Measurements from ENCODE around the gene SLC22A3. TPM values are rescaled to one million over a fixed set of nuclear protein-coding genes. Genes with fewer than 3 reads are reported as not detected.
A peak's percentile ranks its signal among the peaks of the same experiment; 100 is the strongest.

SLC22A3 gene
- total RNA-seq, 1 experiment from 2014 or later = 4.1 TPM

DNA sequence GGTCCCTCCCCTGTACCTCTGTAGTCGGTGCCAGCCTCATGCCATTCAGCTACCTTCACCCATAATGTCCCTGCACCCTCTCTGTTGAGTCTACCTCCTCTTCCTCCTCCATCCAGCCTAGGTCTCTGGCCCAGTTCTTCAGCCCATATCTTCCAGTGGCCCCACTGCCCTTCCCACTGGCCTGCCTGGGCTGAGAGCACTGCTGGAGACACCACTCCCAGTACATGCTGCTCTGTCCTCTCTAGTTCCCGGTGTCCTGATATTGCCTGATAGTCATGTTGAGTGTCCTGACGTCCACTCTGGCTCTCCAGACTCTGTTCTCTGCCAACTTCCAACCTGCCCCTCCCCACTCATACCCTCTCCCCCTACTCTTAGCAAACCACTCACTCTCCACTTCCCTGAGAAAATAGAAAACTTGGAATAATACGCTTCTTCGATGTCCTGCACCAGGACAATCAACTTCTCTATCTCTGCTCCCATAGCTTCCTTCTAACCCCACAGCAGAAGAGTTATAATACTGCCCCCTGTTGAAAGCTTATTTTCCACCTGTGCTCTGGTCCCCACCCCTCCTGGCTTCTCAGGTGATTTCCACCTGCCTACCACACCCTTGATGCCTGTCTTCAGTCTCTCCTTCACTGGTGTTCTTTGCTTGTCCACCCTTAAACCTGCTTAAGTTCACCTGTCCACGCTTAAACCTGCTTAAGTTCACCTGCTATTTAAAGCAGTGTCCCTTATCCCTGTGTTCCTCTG, 19.8 kb downstream of the SLC22A3 start (continued):
- TF ChIP-seq, protein P1, sequence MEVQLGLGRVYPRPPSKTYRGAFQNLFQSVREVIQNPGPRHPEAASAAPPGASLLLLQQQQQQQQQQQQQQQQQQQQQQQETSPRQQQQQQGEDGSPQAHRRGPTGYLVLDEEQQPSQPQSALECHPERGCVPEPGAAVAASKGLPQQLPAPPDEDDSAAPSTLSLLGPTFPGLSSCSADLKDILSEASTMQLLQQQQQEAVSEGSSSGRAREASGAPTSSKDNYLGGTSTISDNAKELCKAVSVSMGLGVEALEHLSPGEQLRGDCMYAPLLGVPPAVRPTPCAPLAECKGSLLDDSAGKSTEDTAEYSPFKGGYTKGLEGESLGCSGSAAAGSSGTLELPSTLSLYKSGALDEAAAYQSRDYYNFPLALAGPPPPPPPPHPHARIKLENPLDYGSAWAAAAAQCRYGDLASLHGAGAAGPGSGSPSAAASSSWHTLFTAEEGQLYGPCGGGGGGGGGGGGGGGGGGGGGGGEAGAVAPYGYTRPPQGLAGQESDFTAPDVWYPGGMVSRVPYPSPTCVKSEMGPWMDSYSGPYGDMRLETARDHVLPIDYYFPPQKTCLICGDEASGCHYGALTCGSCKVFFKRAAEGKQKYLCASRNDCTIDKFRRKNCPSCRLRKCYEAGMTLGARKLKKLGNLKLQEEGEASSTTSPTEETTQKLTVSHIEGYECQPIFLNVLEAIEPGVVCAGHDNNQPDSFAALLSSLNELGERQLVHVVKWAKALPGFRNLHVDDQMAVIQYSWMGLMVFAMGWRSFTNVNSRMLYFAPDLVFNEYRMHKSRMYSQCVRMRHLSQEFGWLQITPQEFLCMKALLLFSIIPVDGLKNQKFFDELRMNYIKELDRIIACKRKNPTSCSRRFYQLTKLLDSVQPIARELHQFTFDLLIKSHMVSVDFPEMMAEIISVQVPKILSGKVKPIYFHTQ (CRISPR knock-in tag; IDR thresholded peaks at IDR 0.05) = no peak
- no peak for TF ChIP-seq ZNF671 (CRISPR knock-in tag; IDR thresholded peaks at IDR 0.05)
- TF ChIP-seq TCF7 (CRISPR knock-in tag; IDR thresholded peaks at IDR 0.05; ENCODE audit: low read depth) = no peak
- TF ChIP-seq, protein P2, sequence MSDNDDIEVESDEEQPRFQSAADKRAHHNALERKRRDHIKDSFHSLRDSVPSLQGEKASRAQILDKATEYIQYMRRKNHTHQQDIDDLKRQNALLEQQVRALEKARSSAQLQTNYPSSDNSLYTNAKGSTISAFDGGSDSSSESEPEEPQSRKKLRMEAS (CRISPR knock-in tag; IDR thresholded peaks at IDR 0.05) = no peak
- no peak for TF ChIP-seq OVOL2 (CRISPR knock-in tag; IDR thresholded peaks at IDR 0.05; ENCODE audit: borderline replicate concordance)

DNA sequence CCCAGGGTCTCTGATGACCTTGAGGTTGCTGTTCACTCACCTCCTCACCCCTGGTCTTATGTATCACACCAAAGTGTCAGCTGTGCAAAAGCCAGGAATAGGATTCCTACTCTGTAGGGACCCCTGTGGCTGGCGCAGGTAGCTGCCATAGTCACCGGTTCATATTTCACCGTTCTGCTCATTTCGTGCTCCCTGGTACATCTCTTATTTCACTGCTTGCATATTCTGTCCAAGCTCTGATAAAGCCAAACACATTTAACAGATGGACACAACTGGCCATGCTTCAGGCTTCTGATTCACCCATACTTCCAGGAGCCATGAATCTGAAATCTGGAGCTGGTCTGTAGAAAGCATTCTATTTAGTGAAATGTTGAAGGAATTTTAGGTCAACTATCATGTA, 20.5 kb downstream of the SLC22A3 start:
- TF ChIP-seq ZNF416 (CRISPR knock-in tag; IDR thresholded peaks at IDR 0.05) (no peak), ZNF138 (CRISPR knock-in tag; conservative IDR thresholded peaks at IDR 0.05) (no peak), NFATC4 (CRISPR knock-in tag; IDR thresholded peaks at IDR 0.05) (no peak), ZNF121 (CRISPR knock-in tag; IDR thresholded peaks at IDR 0.05) (no peak), FOXJ3 (CRISPR knock-in tag; IDR thresholded peaks at IDR 0.05; ENCODE audit: borderline replicate concordance) (no peak), GTF2I (CRISPR knock-in tag; conservative IDR thresholded peaks at IDR 0.05) (no peak), JAZF1 (CRISPR knock-in tag; IDR thresholded peaks at IDR 0.05) (no peak), ZNF219 (CRISPR knock-in tag; IDR thresholded peaks at IDR 0.05; ENCODE audit: borderline replicate concordance) (no peak), ZNF671 (CRISPR knock-in tag; IDR thresholded peaks at IDR 0.05) (no peak), SMAD3 (CRISPR knock-in tag; IDR thresholded peaks at IDR 0.05; ENCODE audit: borderline replicate concordance) (no peak), RELA (CRISPR knock-in tag; IDR thresholded peaks at IDR 0.05; ENCODE audit: borderline replicate concordance) (no peak), CREM (CRISPR knock-in tag; IDR thresholded peaks at IDR 0.05) (no peak)
- TF ChIP-seq, protein P3, sequence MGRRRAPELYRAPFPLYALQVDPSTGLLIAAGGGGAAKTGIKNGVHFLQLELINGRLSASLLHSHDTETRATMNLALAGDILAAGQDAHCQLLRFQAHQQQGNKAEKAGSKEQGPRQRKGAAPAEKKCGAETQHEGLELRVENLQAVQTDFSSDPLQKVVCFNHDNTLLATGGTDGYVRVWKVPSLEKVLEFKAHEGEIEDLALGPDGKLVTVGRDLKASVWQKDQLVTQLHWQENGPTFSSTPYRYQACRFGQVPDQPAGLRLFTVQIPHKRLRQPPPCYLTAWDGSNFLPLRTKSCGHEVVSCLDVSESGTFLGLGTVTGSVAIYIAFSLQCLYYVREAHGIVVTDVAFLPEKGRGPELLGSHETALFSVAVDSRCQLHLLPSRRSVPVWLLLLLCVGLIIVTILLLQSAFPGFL (CRISPR knock-in tag; IDR thresholded peaks at IDR 0.05; ENCODE audit: borderline replicate concordance) = no peak
- TF ChIP-seq, protein P4, sequence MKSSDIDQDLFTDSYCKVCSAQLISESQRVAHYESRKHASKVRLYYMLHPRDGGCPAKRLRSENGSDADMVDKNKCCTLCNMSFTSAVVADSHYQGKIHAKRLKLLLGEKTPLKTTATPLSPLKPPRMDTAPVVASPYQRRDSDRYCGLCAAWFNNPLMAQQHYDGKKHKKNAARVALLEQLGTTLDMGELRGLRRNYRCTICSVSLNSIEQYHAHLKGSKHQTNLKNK (CRISPR knock-in tag; IDR thresholded peaks at IDR 0.05) = no peak
- TF ChIP-seq, protein P5, sequence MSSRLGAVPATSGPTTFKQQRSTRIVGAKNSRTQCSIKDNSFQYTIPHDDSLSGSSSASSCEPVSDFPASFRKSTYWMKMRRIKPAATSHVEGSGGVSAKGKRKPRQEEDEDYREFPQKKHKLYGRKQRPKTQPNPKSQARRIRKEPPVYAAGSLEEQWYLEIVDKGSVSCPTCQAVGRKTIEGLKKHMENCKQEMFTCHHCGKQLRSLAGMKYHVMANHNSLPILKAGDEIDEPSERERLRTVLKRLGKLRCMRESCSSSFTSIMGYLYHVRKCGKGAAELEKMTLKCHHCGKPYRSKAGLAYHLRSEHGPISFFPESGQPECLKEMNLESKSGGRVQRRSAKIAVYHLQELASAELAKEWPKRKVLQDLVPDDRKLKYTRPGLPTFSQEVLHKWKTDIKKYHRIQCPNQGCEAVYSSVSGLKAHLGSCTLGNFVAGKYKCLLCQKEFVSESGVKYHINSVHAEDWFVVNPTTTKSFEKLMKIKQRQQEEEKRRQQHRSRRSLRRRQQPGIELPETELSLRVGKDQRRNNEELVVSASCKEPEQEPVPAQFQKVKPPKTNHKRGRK (CRISPR knock-in tag; IDR thresholded peaks at IDR 0.05; ENCODE audit: borderline replicate concordance) = no peak
- TF ChIP-seq, protein P6, sequence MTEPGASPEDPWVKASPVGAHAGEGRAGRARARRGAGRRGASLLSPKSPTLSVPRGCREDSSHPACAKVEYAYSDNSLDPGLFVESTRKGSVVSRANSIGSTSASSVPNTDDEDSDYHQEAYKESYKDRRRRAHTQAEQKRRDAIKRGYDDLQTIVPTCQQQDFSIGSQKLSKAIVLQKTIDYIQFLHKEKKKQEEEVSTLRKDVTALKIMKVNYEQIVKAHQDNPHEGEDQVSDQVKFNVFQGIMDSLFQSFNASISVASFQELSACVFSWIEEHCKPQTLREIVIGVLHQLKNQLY (CRISPR knock-in tag; IDR thresholded peaks at IDR 0.05) = no peak
- TF ChIP-seq, protein P7, sequence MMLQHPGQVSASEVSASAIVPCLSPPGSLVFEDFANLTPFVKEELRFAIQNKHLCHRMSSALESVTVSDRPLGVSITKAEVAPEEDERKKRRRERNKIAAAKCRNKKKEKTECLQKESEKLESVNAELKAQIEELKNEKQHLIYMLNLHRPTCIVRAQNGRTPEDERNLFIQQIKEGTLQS (CRISPR knock-in tag; conservative IDR thresholded peaks at IDR 0.05) = no peak
- TF ChIP-seq, protein P8, sequence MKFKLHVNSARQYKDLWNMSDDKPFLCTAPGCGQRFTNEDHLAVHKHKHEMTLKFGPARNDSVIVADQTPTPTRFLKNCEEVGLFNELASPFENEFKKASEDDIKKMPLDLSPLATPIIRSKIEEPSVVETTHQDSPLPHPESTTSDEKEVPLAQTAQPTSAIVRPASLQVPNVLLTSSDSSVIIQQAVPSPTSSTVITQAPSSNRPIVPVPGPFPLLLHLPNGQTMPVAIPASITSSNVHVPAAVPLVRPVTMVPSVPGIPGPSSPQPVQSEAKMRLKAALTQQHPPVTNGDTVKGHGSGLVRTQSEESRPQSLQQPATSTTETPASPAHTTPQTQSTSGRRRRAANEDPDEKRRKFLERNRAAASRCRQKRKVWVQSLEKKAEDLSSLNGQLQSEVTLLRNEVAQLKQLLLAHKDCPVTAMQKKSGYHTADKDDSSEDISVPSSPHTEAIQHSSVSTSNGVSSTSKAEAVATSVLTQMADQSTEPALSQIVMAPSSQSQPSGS (CRISPR knock-in tag; IDR thresholded peaks at IDR 0.05; ENCODE audit: borderline replicate concordance, low read depth) = no peak
- TF ChIP-seq, protein P9, sequence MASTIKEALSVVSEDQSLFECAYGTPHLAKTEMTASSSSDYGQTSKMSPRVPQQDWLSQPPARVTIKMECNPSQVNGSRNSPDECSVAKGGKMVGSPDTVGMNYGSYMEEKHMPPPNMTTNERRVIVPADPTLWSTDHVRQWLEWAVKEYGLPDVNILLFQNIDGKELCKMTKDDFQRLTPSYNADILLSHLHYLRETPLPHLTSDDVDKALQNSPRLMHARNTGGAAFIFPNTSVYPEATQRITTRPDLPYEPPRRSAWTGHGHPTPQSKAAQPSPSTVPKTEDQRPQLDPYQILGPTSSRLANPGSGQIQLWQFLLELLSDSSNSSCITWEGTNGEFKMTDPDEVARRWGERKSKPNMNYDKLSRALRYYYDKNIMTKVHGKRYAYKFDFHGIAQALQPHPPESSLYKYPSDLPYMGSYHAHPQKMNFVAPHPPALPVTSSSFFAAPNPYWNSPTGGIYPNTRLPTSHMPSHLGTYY (CRISPR knock-in tag; IDR thresholded peaks at IDR 0.05) = no peak
- TF ChIP-seq, protein P2 (CRISPR knock-in tag; IDR thresholded peaks at IDR 0.05) = no peak
- CTCF ChIA-PET = interaction anchor here (0.6 to 1.7 kb wide), 9 partner anchors 10 to 230 kb away, joined by 3 to 8 read pairs (median 4); no protein-coding TSS in a partner anchor

More for the DNA sequence above, 20.5 kb downstream of the SLC22A3 start:
- Mint-ChIP-seq H3K4me3 (no peak overlapping the region), H3K4me1 (no peaks in the 10 kb centered on the region), H3K36me3 (peaks cover 16% of the 10 kb centered on the region), H3K9me3 (peaks cover 39% of the 10 kb centered on the region), H3K27ac (no peak overlapping the region), H3K27me3 (ENCODE audit: low read depth) (no peaks in the 10 kb centered on the region)
- DNase-seq (ENCODE audit: low spot score) (no peak), ATAC-seq (0 out of 2 replicates have a peak, but pooled peaks have one; percentile 18)
- POLR2A ChIA-PET = no interaction called here

Measured in WTC11 (cell line).